Measurements from ENCODE around the gene C17orf78.

GRCh38 chr17:37430051-37430627 is 54.4 kb downstream of the C17orf78 start:
- no peak for TF ChIP-seq ZFX (IDR thresholded peaks at IDR 0.05)
- TF ChIP-seq, protein P1, sequence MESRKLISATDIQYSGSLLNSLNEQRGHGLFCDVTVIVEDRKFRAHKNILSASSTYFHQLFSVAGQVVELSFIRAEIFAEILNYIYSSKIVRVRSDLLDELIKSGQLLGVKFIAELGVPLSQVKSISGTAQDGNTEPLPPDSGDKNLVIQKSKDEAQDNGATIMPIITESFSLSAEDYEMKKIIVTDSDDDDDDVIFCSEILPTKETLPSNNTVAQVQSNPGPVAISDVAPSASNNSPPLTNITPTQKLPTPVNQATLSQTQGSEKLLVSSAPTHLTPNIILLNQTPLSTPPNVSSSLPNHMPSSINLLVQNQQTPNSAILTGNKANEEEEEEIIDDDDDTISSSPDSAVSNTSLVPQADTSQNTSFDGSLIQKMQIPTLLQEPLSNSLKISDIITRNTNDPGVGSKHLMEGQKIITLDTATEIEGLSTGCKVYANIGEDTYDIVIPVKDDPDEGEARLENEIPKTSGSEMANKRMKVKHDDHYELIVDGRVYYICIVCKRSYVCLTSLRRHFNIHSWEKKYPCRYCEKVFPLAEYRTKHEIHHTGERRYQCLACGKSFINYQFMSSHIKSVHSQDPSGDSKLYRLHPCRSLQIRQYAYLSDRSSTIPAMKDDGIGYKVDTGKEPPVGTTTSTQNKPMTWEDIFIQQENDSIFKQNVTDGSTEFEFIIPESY (IDR thresholded peaks at IDR 0.05; ENCODE audit: extremely low read depth, insufficient replicate concordance, low read length): no peak
- no peak for TF ChIP-seq CTCF (IDR thresholded peaks at IDR 0.05 in 2 of 3, conservative IDR thresholded peaks at IDR 0.05 in 1 of 3; ENCODE audit: borderline replicate concordance in 1 of 3, insufficient read depth in 1 of 3, low read depth in 2 of 3, low read length in 2 of 3)
- TF ChIP-seq POLR2A (IDR thresholded peaks at IDR 0.05; ENCODE audit: borderline replicate concordance, extremely low read depth, insufficient read depth, insufficient read length): no peak
- no peak for TF ChIP-seq EZH2 (IDR thresholded peaks at IDR 0.05)
- no peak for TF ChIP-seq JUND (IDR thresholded peaks at IDR 0.05)
- no peak for TF ChIP-seq POLR2AphosphoS5 (IDR thresholded peaks at IDR 0.05; ENCODE audit: low read depth, low read length)
- TF ChIP-seq EGR1 (IDR thresholded peaks at IDR 0.05; ENCODE audit: low read depth): no peak
- TF ChIP-seq SIN3A (IDR thresholded peaks at IDR 0.05; ENCODE audit: low read depth): no peak
- TF ChIP-seq, protein P2, sequence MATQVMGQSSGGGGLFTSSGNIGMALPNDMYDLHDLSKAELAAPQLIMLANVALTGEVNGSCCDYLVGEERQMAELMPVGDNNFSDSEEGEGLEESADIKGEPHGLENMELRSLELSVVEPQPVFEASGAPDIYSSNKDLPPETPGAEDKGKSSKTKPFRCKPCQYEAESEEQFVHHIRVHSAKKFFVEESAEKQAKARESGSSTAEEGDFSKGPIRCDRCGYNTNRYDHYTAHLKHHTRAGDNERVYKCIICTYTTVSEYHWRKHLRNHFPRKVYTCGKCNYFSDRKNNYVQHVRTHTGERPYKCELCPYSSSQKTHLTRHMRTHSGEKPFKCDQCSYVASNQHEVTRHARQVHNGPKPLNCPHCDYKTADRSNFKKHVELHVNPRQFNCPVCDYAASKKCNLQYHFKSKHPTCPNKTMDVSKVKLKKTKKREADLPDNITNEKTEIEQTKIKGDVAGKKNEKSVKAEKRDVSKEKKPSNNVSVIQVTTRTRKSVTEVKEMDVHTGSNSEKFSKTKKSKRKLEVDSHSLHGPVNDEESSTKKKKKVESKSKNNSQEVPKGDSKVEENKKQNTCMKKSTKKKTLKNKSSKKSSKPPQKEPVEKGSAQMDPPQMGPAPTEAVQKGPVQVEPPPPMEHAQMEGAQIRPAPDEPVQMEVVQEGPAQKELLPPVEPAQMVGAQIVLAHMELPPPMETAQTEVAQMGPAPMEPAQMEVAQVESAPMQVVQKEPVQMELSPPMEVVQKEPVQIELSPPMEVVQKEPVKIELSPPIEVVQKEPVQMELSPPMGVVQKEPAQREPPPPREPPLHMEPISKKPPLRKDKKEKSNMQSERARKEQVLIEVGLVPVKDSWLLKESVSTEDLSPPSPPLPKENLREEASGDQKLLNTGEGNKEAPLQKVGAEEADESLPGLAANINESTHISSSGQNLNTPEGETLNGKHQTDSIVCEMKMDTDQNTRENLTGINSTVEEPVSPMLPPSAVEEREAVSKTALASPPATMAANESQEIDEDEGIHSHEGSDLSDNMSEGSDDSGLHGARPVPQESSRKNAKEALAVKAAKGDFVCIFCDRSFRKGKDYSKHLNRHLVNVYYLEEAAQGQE (IDR thresholded peaks at IDR 0.05; ENCODE audit: low read depth): no peak
- no peak for TF ChIP-seq RAD21 (IDR thresholded peaks at IDR 0.05; ENCODE audit: low read depth)

All from HCT116 (cell line).